Peyer's patch (tissue), 4 donors: Measurements from ENCODE around the gene USP24. TPM values are rescaled to one million over a fixed set of nuclear protein-coding genes. Genes with fewer than 3 reads are reported as not detected.
"Not testable (repeated sequence)": the region's sequence is repeated elsewhere in the genome, so short reads cannot be mapped to it uniquely, and the experiment has no call there.

Experiments used
- DNase-seq, 3 donors: peaks; one replicate each; pipeline ENCODE4 v3.0.0-alpha.2; 2017 to 2019
- H3K27ac ChIP-seq, 4 donors: fragments of 200-600 bp; sonication (generic); one replicate each; pipeline ENCODE4 v1.5.1; 2016 to 2019
- H3K27me3 ChIP-seq, 2 donors: fragments of 200-600 bp; sonication (generic); one replicate each; pipeline ENCODE4 v1.5.1; 2019
- H3K36me3 ChIP-seq, 3 donors: fragments of 200-600 bp; sonication (generic); one replicate each; pipeline ENCODE4 v1.5.1; 2016 to 2019
- H3K4me1 ChIP-seq, 4 donors: fragments of 200-600 bp; sonication (generic); one replicate each; pipeline ENCODE4 v1.5.1; 2016 to 2019
- H3K4me3 ChIP-seq, 4 donors: fragments of 200-600 bp; sonication (generic); 1 replicate in 3 of 4; 2 replicates in 1 of 4; pipeline ENCODE4 v1.5.1; 2016 to 2019; ENCODE audit warnings: mild to moderate bottlenecking in 1 of 4
- H3K9me3 ChIP-seq, 4 donors: fragments of 200-600 bp; sonication (generic); one replicate each; pipeline ENCODE4 v1.5.1; 2016 to 2019; ENCODE audit warnings: mild to moderate bottlenecking in 1 of 4
- CTCF ChIP-seq, 6 experiments: fragments of 450-650 bp in 4 of 6; fragments of 200-600 bp in 2 of 6; sonication (generic) in 1 of 6; IDR thresholded peaks; one replicate each; pipeline ENCODE4 v1.5.1; 2017 to 2019; ENCODE audit warnings: antibody characterized with exemption in 6 of 6, mild to moderate bottlenecking in 3 of 6, moderate library complexity in 1 of 6
- POLR2A ChIP-seq, 2 donors: fragments of 450-650 bp; IDR thresholded peaks; one replicate each; pipeline ENCODE4 v1.5.1; 2017; ENCODE audit warnings: antibody characterized with exemption in 2 of 2, mild to moderate bottlenecking in 2 of 2, moderate library complexity in 2 of 2
- total RNA-seq, 4 donors: library from RNA; depleted of rRNA; stranded (reverse); fragments of >200 nt; gene quantifications; one replicate each; pipeline ENCODE4 v1.1.0, GENCODE V29; 2016

The USP24 gene
- total RNA-seq, 4 donors from 2014 or later, result 37.1 to 130 (median 47.0) TPM

- Histone ChIP-seq H3K9me3 (no peaks in the 10 kb centered on the region), H3K36me3 (peaks cover 0 to 85% (median 8%) of the 10 kb centered on the region in 3 donors), H3K27ac (no peak overlapping the region), H3K4me3 (no peak overlapping the region), H3K27me3 (no peaks in the 10 kb centered on the region), H3K4me1 (no peaks in the 10 kb centered on the region)
- TF ChIP-seq CTCF (IDR thresholded peaks at IDR 0.05) (no peak), POLR2A (IDR thresholded peaks at IDR 0.05) (no peak)
- no peak for DNase-seq
These were observed 94.6 kb downstream of the USP24 start for GRCh38 chr1:55120538-55120937.

- no peak overlapping the region for H3K27ac ChIP-seq
- no peaks in the 10 kb centered on the region for H3K9me3 ChIP-seq
- DNase-seq, result no peak
- H3K4me1 ChIP-seq, result no peaks in the 10 kb centered on the region
- H3K27me3 ChIP-seq, result no peaks in the 10 kb centered on the region
- TF ChIP-seq CTCF (IDR thresholded peaks at IDR 0.05) (no peak), POLR2A (IDR thresholded peaks at IDR 0.05) (no peak)
- H3K36me3 ChIP-seq, result peaks cover 0 to 83% (median 1%) of the 10 kb centered on the region in 3 donors
- H3K4me3 ChIP-seq, result no peak overlapping the region
These were observed 96.4 kb downstream of the USP24 start for GRCh38 chr1:55118651-55119329.

- Histone ChIP-seq H3K36me3 (peaks cover 0 to 83% (median 0%) of the 10 kb centered on the region in 3 donors), H3K9me3 (no peaks in the 10 kb centered on the region), H3K4me1 (no peaks in the 10 kb centered on the region), H3K4me3 (no peak overlapping the region), H3K27ac (no peak overlapping the region), H3K27me3 (no peaks in the 10 kb centered on the region)
- no peak for TF ChIP-seq POLR2A (IDR thresholded peaks at IDR 0.05)
- TF ChIP-seq CTCF (IDR thresholded peaks at IDR 0.05), result no peak
- no peak for DNase-seq
These were observed 97.2 kb downstream of the USP24 start for GRCh38 chr1:55117941-55118340.

GRCh38 chr1:55109005-55109404, 106.2 kb downstream of the USP24 start:
- not testable (repeated sequence) for H3K9me3 ChIP-seq, H3K4me1 ChIP-seq, H3K4me3 ChIP-seq, H3K27ac ChIP-seq, H3K27me3 ChIP-seq, DNase-seq
- H3K36me3 ChIP-seq, result peaks cover 0 to 100% (median 0%) of the 10 kb centered on the region in 3 donors

GRCh38 chr1:55107101-55107500, 108.1 kb downstream of the USP24 start:
- Histone ChIP-seq H3K36me3 (peaks cover 0 to 98% (median 0%) of the 10 kb centered on the region in 3 donors), H3K27ac (no peak overlapping the region), H3K9me3 (no peaks in the 10 kb centered on the region), H3K27me3 (no peaks in the 10 kb centered on the region), H3K4me1 (no peaks in the 10 kb centered on the region), H3K4me3 (no peak overlapping the region)
- TF ChIP-seq POLR2A (IDR thresholded peaks at IDR 0.05) (no peak), CTCF (IDR thresholded peaks at IDR 0.05) (no peak)
- no peak for DNase-seq

GRCh38 chr1:55103891-55104290, 111.3 kb downstream of the USP24 start:
- H3K9me3 ChIP-seq, result no peaks in the 10 kb centered on the region
- no peak for DNase-seq
- no peak overlapping the region for H3K4me3 ChIP-seq
- H3K4me1 ChIP-seq, result no peaks in the 10 kb centered on the region
- H3K36me3 ChIP-seq, result peaks cover 0 to 98% (median 0%) of the 10 kb centered on the region in 3 donors
- H3K27ac ChIP-seq, result no peak overlapping the region
- no peak for TF ChIP-seq CTCF (IDR thresholded peaks at IDR 0.05)
- no peak for TF ChIP-seq POLR2A (IDR thresholded peaks at IDR 0.05)
- H3K27me3 ChIP-seq, result no peaks in the 10 kb centered on the region
